Choroid plexus epithelial cell (primary cell): ENCODE results near the gene ITLN1.
"Not testable (repeated sequence)": the region's sequence is repeated elsewhere in the genome, so short reads cannot be mapped to it uniquely, and the experiment has no call there.

Source experiments
- DNase-seq: peaks from one replicate; pipeline ENCODE4 v3.0.0-alpha.2; 2010; ENCODE audit warnings: low read depth
- H3K4me3 ChIP-seq: 2 replicates; pipeline ENCODE4 v1.5.1; 2011; ENCODE audit warnings: low read depth, mild to moderate bottlenecking, control low read depth, low read length, moderate library complexity
- CTCF ChIP-seq: conservative IDR thresholded peaks from 2 replicates; pipeline ENCODE4 v1.5.1; 2011; ENCODE audit warnings: low read depth, mild to moderate bottlenecking, control low read depth, inconsistent platforms, low read length, moderate library complexity

The ITLN1 gene

GRCh38 chr1:160910170-160910750 is 25.3 kb upstream of the ITLN1 start:
- DNase-seq, result no peak

GRCh38 chr1:160907976-160908375 is 23.0 kb upstream of the ITLN1 start:
- H3K4me3 ChIP-seq, result no peak overlapping the region
- peak; percentile 71 for DNase-seq
- no peak for TF ChIP-seq CTCF

More at GRCh38 chr1:160910170-160910750, 25.3 kb upstream of the ITLN1 start:
- no peak for TF ChIP-seq CTCF
- H3K4me3 ChIP-seq, result no peak overlapping the region

GRCh38 chr1:160905617-160905989 is 20.6 kb upstream of the ITLN1 start:
- no peak for DNase-seq
- no peak overlapping the region for H3K4me3 ChIP-seq
- no peak for TF ChIP-seq CTCF

GRCh38 chr1:160904783-160905616 is 20.0 kb upstream of the ITLN1 start:
- DNase-seq, result peak; percentile 47
- H3K4me3 ChIP-seq, result no peak overlapping the region
- TF ChIP-seq CTCF, result no peak

GRCh38 chr1:160902251-160902650 is 17.3 kb upstream of the ITLN1 start:
- not testable (repeated sequence) for DNase-seq

GRCh38 chr1:160901768-160902167 is 16.8 kb upstream of the ITLN1 start:
- TF ChIP-seq CTCF, result no peak
- no peak overlapping the region for H3K4me3 ChIP-seq
- DNase-seq, result no peak

More at GRCh38 chr1:160902251-160902650, 17.3 kb upstream of the ITLN1 start:
- H3K4me3 ChIP-seq, result not testable (repeated sequence)

GRCh38 chr1:160900683-160901082 is 15.7 kb upstream of the ITLN1 start:
- not testable (repeated sequence) for H3K4me3 ChIP-seq, DNase-seq

GRCh38 chr1:160894368-160895135 is 9.6 kb upstream of the ITLN1 start:
- H3K4me3 ChIP-seq, DNase-seq: not testable (repeated sequence)
